Measurements from ENCODE around the gene RAD23B.

Gene RAD23B

GRCh38 chr9:107309271-107309670, 26.2 kb downstream of the RAD23B start:
- DNase-seq (ENCODE audit: extremely low read depth, low read depth) = no peak
- TF ChIP-seq CTCF (IDR thresholded peaks at IDR 0.05; ENCODE audit: low read depth, low read length) = no peak

- DNase-seq (ENCODE audit: extremely low read depth, low read depth) = no peak
- TF ChIP-seq CTCF (IDR thresholded peaks at IDR 0.05; ENCODE audit: low read depth, low read length) = no peak
These were observed 29.4 kb downstream of the RAD23B start for GRCh38 chr9:107312376-107313050.

- DNase-seq (ENCODE audit: extremely low read depth, low read depth) = no peak
- no peak for TF ChIP-seq CTCF (IDR thresholded peaks at IDR 0.05; ENCODE audit: low read depth, low read length)
These were observed 30.5 kb downstream of the RAD23B start for GRCh38 chr9:107313555-107314096.

GRCh38 chr9:107314763-107315162, 31.7 kb downstream of the RAD23B start:
- TF ChIP-seq CTCF (IDR thresholded peaks at IDR 0.05; ENCODE audit: low read depth, low read length) = no peak
- no peak for DNase-seq (ENCODE audit: extremely low read depth, low read depth)

- no peak for TF ChIP-seq CTCF (IDR thresholded peaks at IDR 0.05; ENCODE audit: low read depth, low read length)
- DNase-seq (ENCODE audit: extremely low read depth, low read depth) = no peak
These were observed 33.9 kb downstream of the RAD23B start for GRCh38 chr9:107316795-107317661.

GRCh38 chr9:107322643-107323042, 39.6 kb downstream of the RAD23B start:
- no peak for TF ChIP-seq CTCF (IDR thresholded peaks at IDR 0.05; ENCODE audit: low read depth, low read length)
- no peak for DNase-seq (ENCODE audit: extremely low read depth, low read depth)

All from AG09319 (cell line).